Esophagus muscularis mucosa (tissue), 3 donors: ENCODE measurements around the gene TAOK1.

Source experiments
- CTCF ChIP-seq, 3 experiments: fragments of 200-600 bp in 2 of 3; fragments of 450-650 bp in 1 of 3; sonication (generic) in 2 of 3; IDR thresholded peaks; one replicate each; pipeline ENCODE4 v1.5.1; 2017 to 2019; ENCODE audit warnings: antibody characterized with exemption in 3 of 3, mild to moderate bottlenecking in 2 of 3, moderate library complexity in 1 of 3
- POLR2A ChIP-seq: fragments of 450-650 bp; IDR thresholded peaks from one replicate; pipeline ENCODE4 v1.6.1; 2017; ENCODE audit warnings: antibody characterized with exemption, moderate library complexity, mild to moderate bottlenecking, low read depth
- POLR2AphosphoS5 ChIP-seq, 2 donors: sonication (generic); formaldehyde crosslinking; IDR thresholded peaks; one replicate each; pipeline ENCODE4 v1.6.1; 2017; ENCODE audit warnings: antibody characterized with exemption in 2 of 2

- TF ChIP-seq CTCF (IDR thresholded peaks at IDR 0.05) (no peak), POLR2A (no peak), POLR2AphosphoS5 (IDR thresholded peaks at IDR 0.05) (no peak)
These were observed 136.2 kb downstream of the TAOK1 start for GRCh38 chr17:29526322-29526721.
